Measurements from ENCODE around the gene CNTNAP2. TPM values are rescaled to one million over a fixed set of nuclear protein-coding genes. Genes with fewer than 3 reads are reported as not detected.
A peak's percentile ranks its signal among the peaks of the same experiment; 100 is the strongest.

The CNTNAP2 gene
- total and polyA plus RNA-seq, 2 of the 8 experiments (the other 6 are each of a cell fraction or from before 2014, with no cell fraction given), result 27.9 to 71.0 TPM

GRCh38 chr7:148362541-148362940, 2245.9 kb downstream of the CNTNAP2 start:
- POLR2A ChIA-PET (ENCODE audit: partially characterized antibody), result interaction anchor here (1.3 kb wide), 1 partner anchor 10 kb away, joined by 3 read pairs; no protein-coding TSS in a partner anchor
- H2AK5ac ChIP-seq (ENCODE audit: low read depth, low read length), result no peak overlapping the region
- H3K4me2 ChIP-seq (ENCODE audit: insufficient read depth in 1 of 2, low read depth in 2 of 2, low read length in 2 of 2), result no peak overlapping the region
- FAIRE-seq (no peak), DNase-seq (ENCODE audit: low read depth in 1 of 2, low spot score in 2 of 2) (peak in 1 of 2 experiments; percentile 20)
- peaks cover 0 to 1% of the 10 kb centered on the region in 2 experiments for H4K20me1 ChIP-seq (replicated peaks in 1 of 2; ENCODE audit: control insufficient read depth in 1 of 2, insufficient read depth in 2 of 2, low read length in 2 of 2)
- no peak overlapping the region for H3K4ac ChIP-seq (replicated peaks; ENCODE audit: insufficient read length, low read depth, low read length)
- CTCF ChIA-PET (ENCODE audit: partially characterized antibody), result no interaction called here
- H4K5ac ChIP-seq (ENCODE audit: insufficient read length, low read depth, low read length), result no peak overlapping the region
- H2BK120ac ChIP-seq (replicated peaks; ENCODE audit: low read depth, low read length), result no peak overlapping the region
- H3K4me3 ChIP-seq (ENCODE audit: extremely low read depth in 1 of 4, insufficient read depth in 2 of 4, low read depth in 3 of 4, low read length in 4 of 4), result no peak overlapping the region
- H2BK12ac ChIP-seq (ENCODE audit: low read depth, low read length), result no peak overlapping the region
- no peaks in the 10 kb centered on the region; a peak in 1 of 4 replicates for H3K9me3 ChIP-seq (ENCODE audit: insufficient read depth in 2 of 2, low read depth in 1 of 2, low read length in 1 of 2)
- peaks cover 0 to 16% (median 0%) of the 10 kb centered on the region in 4 experiments; a peak in 3 of 8 replicates for H3K36me3 ChIP-seq (ENCODE audit: control insufficient read depth in 2 of 4, insufficient read depth in 4 of 4, low read length in 3 of 4)
- H2BK15ac ChIP-seq (ENCODE audit: low read length), result no peak overlapping the region
- no peak overlapping the region for H4K91ac ChIP-seq (replicated peaks; ENCODE audit: insufficient read length, low read length)
- H2BK20ac ChIP-seq (ENCODE audit: low read length), result no peak overlapping the region
- no peak overlapping the region for H4K8ac ChIP-seq (ENCODE audit: extremely low read depth, insufficient read depth, low read length)
- H2AFZ ChIP-seq (ENCODE audit: low read length), result no peak overlapping the region
- H3K14ac ChIP-seq (ENCODE audit: insufficient read length), result no peak overlapping the region
- H3K23ac ChIP-seq (ENCODE audit: insufficient read length), result no peak overlapping the region
- H3K27me3 ChIP-seq (replicated peaks in 1 of 4; ENCODE audit: control insufficient read depth in 3 of 4, extremely low read depth in 1 of 4, insufficient read depth in 3 of 4, low read length in 3 of 4), result no peaks in the 10 kb centered on the region
- H3K79me2 ChIP-seq (ENCODE audit: control insufficient read depth in 1 of 2, insufficient read depth in 2 of 2, low read length in 2 of 2), result peaks cover 0 to 15% of the 10 kb centered on the region in 2 experiments; a peak in 2 of 4 replicates
- no peaks in the 10 kb centered on the region; a peak in 1 of 7 replicates for H3K4me1 ChIP-seq (replicated peaks in 1 of 4; ENCODE audit: control insufficient read depth in 3 of 4, insufficient read depth in 4 of 4, low read length in 3 of 4)
- no peak overlapping the region for H3K18ac ChIP-seq (ENCODE audit: extremely low read depth, low read length)
- no peak overlapping the region; the same call in 1 of the 2 replicates for H2BK5ac ChIP-seq (ENCODE audit: low read depth, low read length)
- 89% methylated on average over 5 of the region's 5 CpGs; no CpG with 5 or more reads in 1 of the 2 experiments for WGBS, 2 experiments (ENCODE audit: extremely low coverage in 1 of 2, insufficient coverage in 1 of 2, insufficient read length in 1 of 2, insufficient replicate concordance in 2 of 2, low coverage in 1 of 2, low lambda C conversion rate in 2 of 2, missing lambda C conversion rate in 1 of 2)
- no peak overlapping the region for H3K56ac ChIP-seq (replicated peaks; ENCODE audit: insufficient read length, low read depth, low read length)
- H3K23me2 ChIP-seq (ENCODE audit: low read depth, low read length), result no peaks in the 10 kb centered on the region
- no peaks in the 10 kb centered on the region for H3K79me1 ChIP-seq (ENCODE audit: low read depth, low read length)
- H3K9ac ChIP-seq (replicated peaks in 1 of 4; ENCODE audit: extremely low read depth in 1 of 4, low read depth in 3 of 4, low read length in 3 of 4), result no peak overlapping the region
- no peak overlapping the region for H3K27ac ChIP-seq (ENCODE audit: low read depth, low read length)
- TF ChIP-seq SP1 (IDR thresholded peaks at IDR 0.05; ENCODE audit: low read depth, low read length), result no peak
